SU-DHL-6 (cell line): Measurements from ENCODE around the gene FOXI2.

Experiments
- EZH2phosphoT487 ChIP-seq: fragments of 200-600 bp; sonication (generic), shearing (Covaris generic); conservative IDR thresholded peaks from 2 replicates; pipeline ENCODE4 v1.6.1; 2018; ENCODE audit warnings: mild to moderate bottlenecking, antibody characterized with exemption, low read length, moderate library complexity, mixed read lengths
- TF ChIP-seq, protein P1 (sequence below): fragments of 200-600 bp; sonication (generic); IDR thresholded peaks from one replicate; pipeline ENCODE4 v1.5.1; 2017; ENCODE audit warnings: antibody characterized with exemption, mild to moderate bottlenecking, low read length, moderate library complexity; ENCODE audit not compliant: insufficient read depth, poor library complexity, severe bottlenecking

DNA sequence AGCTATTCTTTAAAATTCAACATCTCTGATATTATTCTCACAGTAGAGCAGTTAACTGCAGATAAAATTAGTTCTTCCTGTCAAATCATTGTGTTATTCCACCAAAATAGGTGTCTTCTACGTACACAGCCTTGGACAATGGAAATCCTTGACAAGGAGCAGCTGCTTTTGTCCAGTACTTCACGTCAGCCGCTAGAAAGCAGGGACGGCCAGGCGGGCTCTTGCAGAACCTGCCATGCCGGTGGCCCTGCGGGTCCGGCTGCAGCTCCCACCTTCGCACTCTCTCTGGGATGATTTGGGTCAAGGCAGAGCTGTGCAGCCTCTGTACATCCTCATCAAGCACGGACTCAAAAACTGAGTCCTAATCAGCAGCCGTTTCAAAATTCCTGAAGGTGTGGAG, 2.2 kb upstream of the FOXI2 start:
- TF ChIP-seq, protein P1, sequence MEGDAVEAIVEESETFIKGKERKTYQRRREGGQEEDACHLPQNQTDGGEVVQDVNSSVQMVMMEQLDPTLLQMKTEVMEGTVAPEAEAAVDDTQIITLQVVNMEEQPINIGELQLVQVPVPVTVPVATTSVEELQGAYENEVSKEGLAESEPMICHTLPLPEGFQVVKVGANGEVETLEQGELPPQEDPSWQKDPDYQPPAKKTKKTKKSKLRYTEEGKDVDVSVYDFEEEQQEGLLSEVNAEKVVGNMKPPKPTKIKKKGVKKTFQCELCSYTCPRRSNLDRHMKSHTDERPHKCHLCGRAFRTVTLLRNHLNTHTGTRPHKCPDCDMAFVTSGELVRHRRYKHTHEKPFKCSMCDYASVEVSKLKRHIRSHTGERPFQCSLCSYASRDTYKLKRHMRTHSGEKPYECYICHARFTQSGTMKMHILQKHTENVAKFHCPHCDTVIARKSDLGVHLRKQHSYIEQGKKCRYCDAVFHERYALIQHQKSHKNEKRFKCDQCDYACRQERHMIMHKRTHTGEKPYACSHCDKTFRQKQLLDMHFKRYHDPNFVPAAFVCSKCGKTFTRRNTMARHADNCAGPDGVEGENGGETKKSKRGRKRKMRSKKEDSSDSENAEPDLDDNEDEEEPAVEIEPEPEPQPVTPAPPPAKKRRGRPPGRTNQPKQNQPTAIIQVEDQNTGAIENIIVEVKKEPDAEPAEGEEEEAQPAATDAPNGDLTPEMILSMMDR = no peak
- no peak for TF ChIP-seq EZH2phosphoT487
